ENCODE data around the gene PCDH9. TPM values are rescaled to one million over a fixed set of nuclear protein-coding genes. Genes with fewer than 3 reads are reported as not detected.

PCDH9 gene
- total and polyA plus RNA-seq, 2 experiments from 2014 or later: 0.56 to 0.76 TPM

DNA sequence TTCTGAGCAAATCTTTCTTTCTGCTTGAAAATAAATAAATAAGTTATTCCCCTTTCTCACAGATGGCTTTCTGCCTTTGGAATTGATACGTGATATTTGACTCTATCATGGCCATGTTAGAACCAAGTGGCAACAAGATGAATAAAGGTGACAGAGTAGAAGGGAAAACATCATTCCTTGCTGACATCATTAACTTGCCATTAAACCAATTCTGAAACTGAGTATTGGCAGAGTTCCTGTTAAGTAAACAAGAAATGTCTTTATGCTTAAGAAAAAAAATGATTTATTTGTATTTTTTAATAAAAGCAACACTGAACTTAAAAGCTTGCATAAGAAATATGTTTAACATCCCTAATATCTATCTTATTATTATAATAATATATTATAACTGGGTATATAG lies 828.1 kb downstream of the PCDH9 start:
- no peak overlapping the region for H3K27ac ChIP-seq
- no peak overlapping the region for H2AFZ ChIP-seq
- H3K36me3 ChIP-seq (ENCODE audit: low read depth): no peaks in the 10 kb centered on the region
- no peak overlapping the region for H3K4me2 ChIP-seq (ENCODE audit: unreplicated experiment)
- no peak overlapping the region for H3K9ac ChIP-seq
- no peaks in the 10 kb centered on the region for H3K4me1 ChIP-seq (ENCODE audit: insufficient read depth)
- TF ChIP-seq EZH2 (IDR thresholded peaks at IDR 0.05; ENCODE audit: insufficient read depth, poor library complexity, severe bottlenecking): no peak
- TF ChIP-seq EZH2phosphoT487 (IDR thresholded peaks at IDR 0.05; ENCODE audit: insufficient read depth, low read depth): no peak
- no peaks in the 10 kb centered on the region for H3K9me3 ChIP-seq (ENCODE audit: low read depth)
- no peaks in the 10 kb centered on the region for H3K27me3 ChIP-seq (replicated peaks; ENCODE audit: insufficient read depth)
- in situ Hi-C loops (cut with MboI): no loop called here
- H3K79me2 ChIP-seq (ENCODE audit: insufficient read depth): no peaks in the 10 kb centered on the region
- 6 to 12% methylated on average over 1 of the region's 1 CpG for WGBS, 2 experiments (ENCODE audit: low coverage in 1 of 2, low lambda C conversion rate in 2 of 2, missing lambda C conversion rate in 2 of 2)
- H3F3A ChIP-seq (ENCODE audit: insufficient read depth): no peaks in the 10 kb centered on the region
- DNase-seq: no peak
- no peaks in the 10 kb centered on the region for H3K9me2 ChIP-seq (ENCODE audit: insufficient read depth)
- no peaks in the 10 kb centered on the region for H4K20me1 ChIP-seq (ENCODE audit: insufficient read depth)
- no peak overlapping the region for H3K4me3 ChIP-seq

DNA sequence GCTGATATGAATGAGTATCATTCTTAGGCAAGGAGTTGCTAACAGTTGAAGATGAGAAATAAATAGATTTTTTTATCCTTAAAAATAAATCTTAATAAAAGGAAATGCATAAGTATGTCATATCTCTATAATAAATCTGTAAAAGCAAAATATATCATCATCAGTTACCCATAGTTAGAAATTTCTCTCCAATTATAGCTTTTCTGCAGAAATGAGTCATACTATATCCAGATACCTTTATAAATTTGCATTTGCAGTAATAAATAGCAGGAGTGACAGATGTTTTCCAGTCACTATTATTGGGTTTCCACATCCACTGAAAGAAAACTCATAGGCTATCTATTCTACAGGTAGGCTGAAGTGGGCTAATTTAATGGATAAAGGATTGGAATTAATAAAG lies 829.8 kb downstream of the PCDH9 start:
- Histone ChIP-seq H3K4me3 (no peak overlapping the region), H3K27ac (no peak overlapping the region), H2AFZ (no peak overlapping the region), H3K9ac (no peak overlapping the region), H3K9me3 (ENCODE audit: low read depth) (no peaks in the 10 kb centered on the region), H3F3A (ENCODE audit: insufficient read depth) (no peaks in the 10 kb centered on the region), H3K9me2 (ENCODE audit: insufficient read depth) (no peaks in the 10 kb centered on the region), H3K79me2 (ENCODE audit: insufficient read depth) (no peaks in the 10 kb centered on the region), H4K20me1 (ENCODE audit: insufficient read depth) (no peaks in the 10 kb centered on the region), H3K36me3 (ENCODE audit: low read depth) (no peaks in the 10 kb centered on the region), H3K4me2 (ENCODE audit: unreplicated experiment) (no peak overlapping the region), H3K27me3 (replicated peaks; ENCODE audit: insufficient read depth) (no peaks in the 10 kb centered on the region), H3K4me1 (ENCODE audit: insufficient read depth) (no peaks in the 10 kb centered on the region)
- no peak for DNase-seq
- TF ChIP-seq EZH2 (IDR thresholded peaks at IDR 0.05; ENCODE audit: insufficient read depth, poor library complexity, severe bottlenecking) (no peak), EZH2phosphoT487 (IDR thresholded peaks at IDR 0.05; ENCODE audit: insufficient read depth, low read depth) (no peak)
- in situ Hi-C loops (cut with MboI): no loop called here

DNA sequence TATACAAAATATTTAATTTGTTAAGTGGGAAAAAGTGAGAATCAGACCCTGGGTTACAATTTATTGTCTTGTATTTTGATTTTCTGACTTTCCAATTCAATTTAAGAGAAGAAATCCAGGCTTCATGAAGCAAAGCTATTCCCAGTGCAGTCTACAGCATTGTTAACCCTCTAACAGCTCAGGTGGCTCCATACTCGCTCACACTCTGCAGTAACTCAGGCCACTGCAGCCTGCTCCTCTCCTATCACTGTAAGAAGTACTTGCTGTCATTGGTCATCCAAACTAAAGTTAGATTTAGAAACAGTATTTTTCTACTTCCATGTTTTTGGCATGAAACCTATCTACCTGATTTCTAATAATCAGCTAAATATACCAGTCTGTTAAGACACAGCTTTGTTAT lies 830.3 kb downstream of the PCDH9 start:
- no peak for DNase-seq
- Histone ChIP-seq H3K9ac (no peak overlapping the region), H4K20me1 (ENCODE audit: insufficient read depth) (no peaks in the 10 kb centered on the region), H3K9me2 (ENCODE audit: insufficient read depth) (no peaks in the 10 kb centered on the region), H3K27me3 (replicated peaks; ENCODE audit: insufficient read depth) (no peaks in the 10 kb centered on the region), H3K27ac (no peak overlapping the region), H2AFZ (no peak overlapping the region), H3K9me3 (ENCODE audit: low read depth) (no peaks in the 10 kb centered on the region), H3K4me2 (ENCODE audit: unreplicated experiment) (no peak overlapping the region), H3K4me1 (ENCODE audit: insufficient read depth) (no peaks in the 10 kb centered on the region), H3K4me3 (no peak overlapping the region), H3K79me2 (ENCODE audit: insufficient read depth) (no peaks in the 10 kb centered on the region), H3K36me3 (ENCODE audit: low read depth) (no peaks in the 10 kb centered on the region), H3F3A (ENCODE audit: insufficient read depth) (no peaks in the 10 kb centered on the region)
- 0 to 8% methylated on average over 1 of the region's 1 CpG for WGBS, 2 experiments (ENCODE audit: low coverage in 1 of 2, low lambda C conversion rate in 2 of 2, missing lambda C conversion rate in 2 of 2)
- TF ChIP-seq EZH2phosphoT487 (IDR thresholded peaks at IDR 0.05; ENCODE audit: insufficient read depth, low read depth) (no peak), EZH2 (IDR thresholded peaks at IDR 0.05; ENCODE audit: insufficient read depth, poor library complexity, severe bottlenecking) (no peak)
- in situ Hi-C loops (cut with MboI): no loop called here

DNA sequence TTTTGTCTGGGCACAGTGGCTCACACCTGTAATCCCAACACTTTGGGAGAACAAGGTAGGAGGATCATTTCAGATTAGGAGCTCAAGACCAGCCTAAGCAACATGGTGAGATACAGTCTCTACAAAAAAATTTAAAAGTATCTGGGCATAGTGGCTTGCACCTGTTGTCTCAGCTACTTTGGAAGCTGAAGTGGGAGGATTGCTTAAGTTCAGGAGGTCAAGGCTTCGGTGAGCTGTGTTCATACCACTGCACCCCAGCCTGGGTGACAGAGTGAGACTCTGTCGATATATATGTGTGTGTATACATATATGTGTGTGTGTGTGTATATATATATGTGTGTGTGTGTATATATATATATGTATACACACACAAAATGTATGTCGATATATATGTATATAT lies 833.0 kb downstream of the PCDH9 start:
- DNase-seq: no peak
- 18 to 23% methylated on average over 3 of the region's 3 CpGs for whole genome bisulfite sequencing, 2 experiments (ENCODE audit: low coverage in 1 of 2, low lambda C conversion rate in 2 of 2, missing lambda C conversion rate in 2 of 2)
- in situ Hi-C loops (cut with MboI): no loop called here

DNA sequence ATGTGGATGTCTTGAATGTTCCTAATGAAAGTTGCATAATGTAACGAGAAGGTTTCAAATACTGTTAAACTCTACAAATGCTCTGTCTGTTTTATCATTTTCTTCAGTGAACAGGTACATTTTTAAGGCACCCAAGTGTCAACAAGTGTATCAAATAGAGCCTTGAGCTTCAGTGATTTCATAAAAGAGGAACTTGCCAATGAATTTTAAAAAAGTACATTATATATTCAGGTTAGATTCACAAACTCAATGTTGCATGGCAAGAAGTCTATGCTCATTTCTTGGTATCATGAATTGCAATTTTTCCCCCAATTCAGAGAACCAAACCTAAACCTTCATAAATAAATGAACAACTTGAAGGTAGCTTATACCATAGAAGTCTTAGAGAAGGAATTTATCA lies 838.8 kb downstream of the PCDH9 start:
- Histone ChIP-seq H3K9me2 (ENCODE audit: insufficient read depth) (no peaks in the 10 kb centered on the region), H3F3A (ENCODE audit: insufficient read depth) (no peaks in the 10 kb centered on the region), H3K9me3 (ENCODE audit: low read depth) (no peaks in the 10 kb centered on the region), H3K9ac (no peak overlapping the region), H3K36me3 (ENCODE audit: low read depth) (no peaks in the 10 kb centered on the region), H4K20me1 (ENCODE audit: insufficient read depth) (no peaks in the 10 kb centered on the region; the same call in 1 of the 2 replicates), H3K27ac (no peak overlapping the region), H2AFZ (no peak overlapping the region), H3K27me3 (replicated peaks; ENCODE audit: insufficient read depth) (no peaks in the 10 kb centered on the region), H3K4me3 (no peak overlapping the region), H3K4me1 (ENCODE audit: insufficient read depth) (no peaks in the 10 kb centered on the region), H3K4me2 (ENCODE audit: unreplicated experiment) (no peak overlapping the region), H3K79me2 (ENCODE audit: insufficient read depth) (no peaks in the 10 kb centered on the region)
- 0% methylated on average over 1 of the region's 1 CpG for WGBS, 2 experiments (ENCODE audit: low coverage in 1 of 2, low lambda C conversion rate in 2 of 2, missing lambda C conversion rate in 2 of 2)
- in situ Hi-C loops (cut with MboI): no loop called here
- TF ChIP-seq EZH2phosphoT487 (IDR thresholded peaks at IDR 0.05; ENCODE audit: insufficient read depth, low read depth) (no peak), EZH2 (IDR thresholded peaks at IDR 0.05; ENCODE audit: insufficient read depth, poor library complexity, severe bottlenecking) (no peak)
- no peak for DNase-seq

More for the DNA sequence above, 833.0 kb downstream of the PCDH9 start:
- no peaks in the 10 kb centered on the region for H3F3A ChIP-seq (ENCODE audit: insufficient read depth)
- no peak overlapping the region for H3K9ac ChIP-seq
- H3K9me2 ChIP-seq (ENCODE audit: insufficient read depth): no peaks in the 10 kb centered on the region
- H3K79me2 ChIP-seq (ENCODE audit: insufficient read depth): no peaks in the 10 kb centered on the region
- H4K20me1 ChIP-seq (ENCODE audit: insufficient read depth): no peaks in the 10 kb centered on the region; the same call in 1 of the 2 replicates
- H3K4me3 ChIP-seq: no peak overlapping the region
- no peak for TF ChIP-seq EZH2phosphoT487 (IDR thresholded peaks at IDR 0.05; ENCODE audit: insufficient read depth, low read depth)
- no peak for TF ChIP-seq EZH2 (IDR thresholded peaks at IDR 0.05; ENCODE audit: insufficient read depth, poor library complexity, severe bottlenecking)
- no peaks in the 10 kb centered on the region for H3K9me3 ChIP-seq (ENCODE audit: low read depth)
- H3K4me1 ChIP-seq (ENCODE audit: insufficient read depth): no peaks in the 10 kb centered on the region
- no peak overlapping the region for H3K4me2 ChIP-seq (ENCODE audit: unreplicated experiment)
- no peak overlapping the region for H2AFZ ChIP-seq
- no peak overlapping the region for H3K27ac ChIP-seq
- H3K36me3 ChIP-seq (ENCODE audit: low read depth): no peaks in the 10 kb centered on the region
- H3K27me3 ChIP-seq (replicated peaks; ENCODE audit: insufficient read depth): no peaks in the 10 kb centered on the region
